Measurements from ENCODE around the gene OGFOD2. TPM values are rescaled to one million over a fixed set of nuclear protein-coding genes. Genes with fewer than 3 reads are reported as not detected.
A peak's percentile ranks its signal among the peaks of the same experiment; 100 is the strongest.

Gene OGFOD2
- total and polyA plus RNA-seq, 9 of the 15 experiments (the other 6 are each of a cell fraction or from before 2014, with no cell fraction given), result 1.4 to 111 (median 18.5) TPM

- peak in 1 of 2 experiments; percentile 44; a peak in 1 of 4 replicates for TF ChIP-seq BCLAF1 (IDR thresholded peaks at IDR 0.05; ENCODE audit: borderline replicate concordance in 1 of 2, control insufficient read depth in 1 of 2, low read depth in 2 of 2, low read length in 1 of 2)
- TF ChIP-seq PRPF4 (IDR thresholded peaks at IDR 0.05; ENCODE audit: insufficient read depth, low read depth, low read length, poor library complexity, severe bottlenecking), result no peak
- TF ChIP-seq POLR2AphosphoS5 (IDR thresholded peaks at IDR 0.05; ENCODE audit: control insufficient read depth, insufficient read depth, low read depth, low read length), result peak; percentile 79
- 0 out of 2 replicates have a peak, but pooled peaks have one; percentile 74 for TF ChIP-seq TRIM25 (IDR thresholded peaks at IDR 0.05; ENCODE audit: borderline replicate concordance)
- TF ChIP-seq ZNF174 (CRISPR knock-in tag; IDR thresholded peaks at IDR 0.05), result no peak
- TF ChIP-seq MTA2 (IDR thresholded peaks at IDR 0.05; ENCODE audit: low read depth), result no peak
- TF ChIP-seq PREB (CRISPR knock-in tag; IDR thresholded peaks at IDR 0.05), result no peak
- TF ChIP-seq PURB (CRISPR knock-in tag; IDR thresholded peaks at IDR 0.05; ENCODE audit: low read depth), result no peak
- no peak for TF ChIP-seq ZNF175 (CRISPR knock-in tag; IDR thresholded peaks at IDR 0.05; ENCODE audit: low read depth)
- no peak for TF ChIP-seq KLF6 (CRISPR knock-in tag; IDR thresholded peaks at IDR 0.05; ENCODE audit: borderline replicate concordance)
- no peak for TF ChIP-seq FOXO4 (CRISPR knock-in tag; IDR thresholded peaks at IDR 0.05)
- peak; percentile 57 for TF ChIP-seq ZBTB33 (CRISPR knock-in tag; IDR thresholded peaks at IDR 0.05)
- no peak for TF ChIP-seq LEF1 (IDR thresholded peaks at IDR 0.05)
- no peak for TF ChIP-seq NCOR1 (IDR thresholded peaks at IDR 0.05)
- TF ChIP-seq ZKSCAN1 (IDR thresholded peaks at IDR 0.05; ENCODE audit: low read depth, low read length), result no peak
These were observed at the start of gene OGFOD2 (continued) for GRCh38 chr12:122974892-122975789.

Measured in K562 (cell line).